Skeletal muscle satellite cell (primary cell): ENCODE data around the gene ADK.
"Not testable (repeated sequence)": the region's sequence is repeated elsewhere in the genome, so short reads cannot be mapped to it uniquely, and the experiment has no call there.

Experiments
- H3K27me3 ChIP-seq: 2 replicates; pipeline ENCODE4 v1.7.0; 2013; ENCODE audit warnings: low read length; ENCODE audit not compliant: control insufficient read depth, insufficient read depth
- H3K36me3 ChIP-seq: 2 replicates; pipeline ENCODE4 v1.7.0; 2013; ENCODE audit warnings: mild to moderate bottlenecking, control low read depth, low read length; ENCODE audit not compliant: insufficient read depth
- H3K4me1 ChIP-seq: 2 replicates; pipeline ENCODE4 v1.7.0; 2013; ENCODE audit warnings: low read length; ENCODE audit not compliant: control insufficient read depth, insufficient read depth
- H3K4me2 ChIP-seq: 2 replicates; pipeline ENCODE4 v1.7.0; 2013; ENCODE audit warnings: mild to moderate bottlenecking, low read length
- H3K4me3 ChIP-seq: 2 replicates; pipeline ENCODE4 v1.7.0; 2013; ENCODE audit warnings: low read length
- H3K9ac ChIP-seq: 2 replicates; pipeline ENCODE4 v1.7.0; 2013; ENCODE audit warnings: mild to moderate bottlenecking, low read depth, low read length, moderate library complexity
- H3K9me3 ChIP-seq: replicated peaks from 2 replicates; pipeline ENCODE4 v1.7.0; 2013; ENCODE audit warnings: mild to moderate bottlenecking, control low read depth, low read length

The ADK gene

DNA sequence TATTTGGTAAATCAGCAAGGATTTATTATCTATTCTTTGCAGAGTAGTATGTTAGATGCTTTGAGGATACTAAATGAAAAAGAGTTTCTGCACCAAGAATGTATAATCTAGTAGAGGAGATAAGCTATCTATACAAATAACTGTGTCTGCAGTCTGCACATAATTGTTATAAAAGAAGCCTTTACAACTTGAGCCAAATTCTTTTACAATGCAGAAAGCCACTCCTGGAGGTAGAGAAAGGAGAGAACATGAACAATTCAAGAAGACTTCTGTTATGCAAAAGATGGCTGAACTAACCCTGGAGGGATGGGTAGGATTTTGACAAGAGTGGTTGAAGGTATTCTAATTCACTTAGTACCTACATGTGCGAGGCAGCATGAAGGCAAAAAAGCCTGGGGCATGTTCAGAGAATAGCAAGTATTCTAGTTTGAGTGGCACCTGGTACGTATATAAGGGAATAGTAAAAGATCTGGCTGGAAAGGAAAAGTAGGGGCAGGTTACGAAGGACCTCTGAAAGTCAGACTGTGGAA, 424.2 kb downstream of the ADK start:
- Histone ChIP-seq H3K4me1 (no peaks in the 10 kb centered on the region), H3K4me3 (no peak overlapping the region), H3K4me2 (no peak overlapping the region), H3K9ac (no peak overlapping the region), H3K27me3 (no peaks in the 10 kb centered on the region), H3K9me3 (no peaks in the 10 kb centered on the region), H3K36me3 (no peaks in the 10 kb centered on the region)

- Histone ChIP-seq H3K9me3 (no peaks in the 10 kb centered on the region), H3K27me3 (no peaks in the 10 kb centered on the region)
Measured at GRCh38 chr10:74575912-74576311, 424.9 kb downstream of the ADK start.

GRCh38 chr10:74576586-74576985, 425.6 kb downstream of the ADK start:
- H3K9ac ChIP-seq = no peak overlapping the region
- H3K4me2 ChIP-seq = no peak overlapping the region
- no peaks in the 10 kb centered on the region for H3K36me3 ChIP-seq
- no peaks in the 10 kb centered on the region for H3K9me3 ChIP-seq
- no peaks in the 10 kb centered on the region for H3K4me1 ChIP-seq
- H3K27me3 ChIP-seq = no peaks in the 10 kb centered on the region
- H3K4me3 ChIP-seq = no peak overlapping the region

More at GRCh38 chr10:74575912-74576311, 424.9 kb downstream of the ADK start:
- Histone ChIP-seq H3K4me2 (no peak overlapping the region), H3K4me3 (no peak overlapping the region), H3K4me1 (no peaks in the 10 kb centered on the region), H3K36me3 (no peaks in the 10 kb centered on the region), H3K9ac (no peak overlapping the region)

- not testable (repeated sequence) for H3K4me3 ChIP-seq, H3K4me1 ChIP-seq, H3K27me3 ChIP-seq, H3K9me3 ChIP-seq, H3K4me2 ChIP-seq, H3K9ac ChIP-seq, H3K36me3 ChIP-seq
Measured at GRCh38 chr10:74580438-74580837, 429.4 kb downstream of the ADK start.

DNA sequence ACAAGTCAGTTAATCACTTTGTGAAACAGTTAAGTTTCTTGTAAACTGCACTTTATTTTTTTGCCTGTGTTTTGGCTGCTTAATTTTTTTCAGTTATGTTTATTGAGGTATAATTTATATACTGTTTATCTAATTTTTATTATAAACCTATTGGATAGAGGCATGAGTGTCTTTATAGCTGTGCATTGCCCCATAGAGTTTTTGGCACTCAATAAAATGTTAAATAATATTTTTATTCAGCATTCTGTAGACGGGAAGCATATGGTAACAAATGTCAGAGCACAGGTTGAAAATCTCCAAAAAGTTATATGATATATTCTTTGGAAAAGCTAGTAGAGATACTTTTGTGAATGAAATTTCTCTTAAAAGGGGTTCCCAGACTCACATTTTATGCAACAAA, 431.5 kb downstream of the ADK start:
- Histone ChIP-seq H3K27me3 (no peaks in the 10 kb centered on the region), H3K9me3 (no peaks in the 10 kb centered on the region), H3K4me2 (no peak overlapping the region), H3K4me1 (peaks cover 12% of the 10 kb centered on the region), H3K4me3 (no peak overlapping the region), H3K9ac (no peak overlapping the region), H3K36me3 (no peaks in the 10 kb centered on the region)

- H3K4me2 ChIP-seq = peak overlapping the region; percentile 32
- H3K9me3 ChIP-seq = no peaks in the 10 kb centered on the region
- H3K4me3 ChIP-seq = no peak overlapping the region
- H3K36me3 ChIP-seq = no peaks in the 10 kb centered on the region
- peak overlapping the region; percentile 14 for H3K9ac ChIP-seq
- H3K27me3 ChIP-seq = no peaks in the 10 kb centered on the region
- peaks cover 24% of the 10 kb centered on the region for H3K4me1 ChIP-seq
Measured at GRCh38 chr10:74585231-74586087, 434.4 kb downstream of the ADK start.

- H3K4me3 ChIP-seq = no peak overlapping the region
- peak overlapping the region; percentile 32 for H3K4me2 ChIP-seq
- H3K36me3 ChIP-seq = no peaks in the 10 kb centered on the region
- H3K27me3 ChIP-seq = no peaks in the 10 kb centered on the region
- H3K4me1 ChIP-seq = peaks cover 24% of the 10 kb centered on the region
- no peaks in the 10 kb centered on the region for H3K9me3 ChIP-seq
- H3K9ac ChIP-seq = no peak overlapping the region
Measured at GRCh38 chr10:74586088-74586585, 435.1 kb downstream of the ADK start.

DNA sequence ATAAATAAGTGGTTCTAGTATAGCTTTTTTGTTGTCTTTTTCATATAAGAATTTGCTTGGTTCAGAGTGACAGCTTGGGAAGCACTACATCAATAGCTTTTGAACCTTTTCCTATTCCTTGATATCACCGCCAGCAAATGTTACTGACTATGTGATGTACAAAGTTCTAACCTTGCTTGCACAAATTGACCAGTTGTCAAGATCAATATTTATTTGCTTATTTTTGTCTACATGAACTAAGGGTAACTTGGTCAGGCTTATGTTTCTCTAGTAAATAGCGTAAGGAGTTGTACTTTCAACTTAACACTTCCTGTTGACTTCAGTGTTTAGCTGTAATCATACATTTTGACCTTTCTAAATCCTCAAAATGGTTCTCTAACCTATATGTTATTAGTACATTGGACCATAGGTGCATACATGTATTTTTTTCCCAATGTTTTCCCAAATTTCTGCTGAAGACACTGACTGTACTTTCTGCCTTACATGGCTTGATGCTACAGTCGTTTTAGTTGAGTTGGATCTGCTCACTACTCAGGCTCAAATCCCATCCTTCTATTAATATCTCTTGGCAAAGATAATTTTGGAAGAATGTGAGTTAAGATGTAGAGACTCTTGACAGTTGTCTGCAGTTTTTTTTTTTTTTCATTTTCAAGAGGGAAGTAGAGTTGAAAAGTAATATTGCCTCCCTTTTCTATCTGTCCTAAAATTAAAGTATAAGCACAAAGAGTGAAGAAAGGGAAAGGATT, 436.3 kb downstream of the ADK start:
- Histone ChIP-seq H3K4me3 (no peak overlapping the region), H3K4me2 (no peak overlapping the region), H3K27me3 (no peaks in the 10 kb centered on the region), H3K36me3 (no peaks in the 10 kb centered on the region), H3K9me3 (no peaks in the 10 kb centered on the region), H3K9ac (no peak overlapping the region), H3K4me1 (peaks cover 24% of the 10 kb centered on the region)

DNA sequence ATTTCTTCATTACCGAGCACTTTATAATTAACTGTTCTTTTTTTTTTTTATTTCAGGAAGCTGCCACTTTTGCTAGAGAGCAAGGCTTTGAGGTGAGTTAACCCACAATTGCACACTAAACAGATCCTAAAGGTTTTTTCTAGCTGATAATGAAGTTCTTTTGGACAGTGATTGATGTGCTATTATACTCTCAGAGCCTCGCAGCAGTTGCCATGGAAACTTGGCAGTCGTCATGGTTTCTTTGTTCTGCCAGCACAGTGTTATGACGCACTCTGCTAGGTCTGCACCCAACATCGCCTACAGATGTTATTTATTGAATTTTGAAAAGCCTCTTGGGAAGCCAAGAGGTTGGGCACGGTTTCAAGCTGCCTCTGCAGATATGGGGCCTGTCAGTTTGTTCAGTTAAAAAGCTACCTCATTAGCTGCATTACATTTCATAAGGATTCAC, 438.2 kb downstream of the ADK start:
- H3K27me3 ChIP-seq = no peaks in the 10 kb centered on the region
- H3K4me2 ChIP-seq = peak overlapping the region; percentile 47
- H3K36me3 ChIP-seq = no peaks in the 10 kb centered on the region
- H3K4me3 ChIP-seq = no peak overlapping the region
- peak overlapping the region; percentile 63 for H3K9ac ChIP-seq
- peaks cover 32% of the 10 kb centered on the region for H3K4me1 ChIP-seq
- H3K9me3 ChIP-seq = no peaks in the 10 kb centered on the region

GRCh38 chr10:74589851-74590250, 438.8 kb downstream of the ADK start:
- Histone ChIP-seq H3K9me3 (no peaks in the 10 kb centered on the region), H3K4me1 (peaks cover 32% of the 10 kb centered on the region), H3K9ac (peak overlapping the region; percentile 63), H3K36me3 (no peaks in the 10 kb centered on the region), H3K4me3 (no peak overlapping the region), H3K27me3 (no peaks in the 10 kb centered on the region), H3K4me2 (peak overlapping the region; percentile 47)

- peak overlapping the region; percentile 24 for H3K4me2 ChIP-seq
- no peaks in the 10 kb centered on the region for H3K27me3 ChIP-seq
- no peak overlapping the region for H3K4me3 ChIP-seq
- H3K4me1 ChIP-seq = peaks cover 22% of the 10 kb centered on the region
- peak overlapping the region; percentile 14 for H3K9ac ChIP-seq
- no peaks in the 10 kb centered on the region for H3K9me3 ChIP-seq
- H3K36me3 ChIP-seq = peaks cover 3% of the 10 kb centered on the region
Measured at GRCh38 chr10:74593470-74593869, 442.4 kb downstream of the ADK start.
